Keratinocyte (primary cell): ENCODE results near the gene TMX3. TPM values are rescaled to one million over a fixed set of nuclear protein-coding genes. Genes with fewer than 3 reads are reported as not detected.
A peak's percentile ranks its signal among the peaks of the same experiment; 100 is the strongest.

Experiments used
- DNase-seq: peaks from one replicate; pipeline ENCODE4 v3.0.0-alpha.2; 2011; ENCODE audit warnings: low read depth, missing footprints, low spot score
- FAIRE-seq: peaks from 2 replicates; lab custom pipeline; 2011; peaks lifted over from hg19 to GRCh38; lab: Jason Lieb, UNC
- H2AFZ ChIP-seq: 2 replicates; pipeline ENCODE4 v1.6.0; 2012; ENCODE audit warnings: low read length, control low read depth, inconsistent platforms; ENCODE audit not compliant: control insufficient read depth
- H3K27ac ChIP-seq: 2 replicates; pipeline ENCODE4 v1.5.1; 2011; ENCODE audit warnings: low read length; ENCODE audit not compliant: control insufficient read depth, insufficient read depth
- H3K27me3 ChIP-seq: 3 replicates; pipeline ENCODE4 v1.6.0; 2011; ENCODE audit warnings: low read length; ENCODE audit not compliant: control insufficient read depth, insufficient read depth; ENCODE audit errors: extremely low read depth
- H3K36me3 ChIP-seq, 2 experiments: 2 replicates in 1 of 2; 3 replicates in 1 of 2; pipeline ENCODE4 v1.5.1; 2011; ENCODE audit warnings: low read length in 2 of 2, mild to moderate bottlenecking in 1 of 2; ENCODE audit not compliant: control insufficient read depth in 2 of 2, insufficient read depth in 2 of 2; ENCODE audit errors: extremely low read depth in 1 of 2
- H3K4me1 ChIP-seq: 3 replicates; pipeline ENCODE4 v1.5.1; 2011; ENCODE audit warnings: low read length; ENCODE audit not compliant: control insufficient read depth, insufficient read depth; ENCODE audit errors: extremely low read depth
- H3K4me2 ChIP-seq: 3 replicates; pipeline ENCODE4 v1.6.0; 2011; ENCODE audit warnings: low read depth, low read length; ENCODE audit not compliant: control insufficient read depth, insufficient read depth; ENCODE audit errors: extremely low read depth
- H3K4me3 ChIP-seq, 3 experiments: fragments of 200-600 bp in 1 of 3; sonication (generic) in 1 of 3; 2 replicates in 2 of 3; 3 replicates in 1 of 3; pipeline ENCODE4 v1.5.1; 2011 to 2016; ENCODE audit warnings: low read length in 3 of 3, mild to moderate bottlenecking in 3 of 3, control low read depth in 2 of 3, inconsistent platforms in 1 of 3, low read depth in 1 of 3, mixed read lengths in 1 of 3, mixed run types in 1 of 3, moderate library complexity in 1 of 3; ENCODE audit not compliant: control insufficient read depth in 2 of 3, insufficient read depth in 2 of 3; ENCODE audit errors: extremely low read depth in 1 of 3
- H3K79me2 ChIP-seq: 2 replicates; pipeline ENCODE4 v1.6.0; 2012; ENCODE audit warnings: low read length; ENCODE audit not compliant: control insufficient read depth, insufficient read depth
- H3K9ac ChIP-seq: 3 replicates; pipeline ENCODE4 v1.6.0; 2011; ENCODE audit warnings: low read length; ENCODE audit not compliant: control insufficient read depth, insufficient read depth; ENCODE audit errors: extremely low read depth
- H3K9me1 ChIP-seq: 3 replicates; pipeline ENCODE4 v1.6.0; 2011; ENCODE audit warnings: low read length; ENCODE audit not compliant: control insufficient read depth, insufficient read depth; ENCODE audit errors: extremely low read depth
- H3K9me3 ChIP-seq: 2 replicates; pipeline ENCODE4 v1.5.1; 2012; ENCODE audit warnings: low read depth, low read length; ENCODE audit not compliant: control insufficient read depth
- H4K20me1 ChIP-seq: 3 replicates; pipeline ENCODE4 v1.6.0; 2011; ENCODE audit warnings: low read length; ENCODE audit not compliant: control insufficient read depth, insufficient read depth; ENCODE audit errors: extremely low read depth
- EZH2 ChIP-seq: IDR thresholded peaks from one replicate; pipeline ENCODE4 v1.6.1; 2012; ENCODE audit warnings: inconsistent platforms, mild to moderate bottlenecking, low read length, moderate library complexity
- dilution Hi-C: fragments of 300-500 bp; cut with MboI; formaldehyde crosslinking; loops from one replicate; pipeline ENCODE4 v1.7.0; 2020; ENCODE audit warnings: low sequenced_read_pairs; ENCODE audit not compliant: extremely low pct_ligation_motif_present
- polyA plus RNA-seq, 5 experiments: library from polyadenylated mRNA; depleted of rRNA in 3 of 5; stranded (reverse) in 3 of 5; stranded (forward) in 1 of 5; unstranded in 1 of 5; fragments of >200 nt; gene quantifications; 1 replicate in 1 of 5; 2 replicates in 3 of 5; 3 replicates in 1 of 5; pipeline versions ENCODE4 v1.2.1 to v1.2.3, GENCODE V29; 2011 to 2012; ENCODE audit warnings: missing spikeins in 2 of 5, low read depth in 1 of 5, low replicate concordance in 1 of 5
- TF ChIP-seq, protein P1 (sequence below), 3 experiments: IDR thresholded peaks in 1 of 3; conservative IDR thresholded peaks in 1 of 3; optimal IDR thresholded peaks in 1 of 3; 2 replicates in 2 of 3; 3 replicates in 1 of 3; pipeline versions ENCODE3 to v1.5.1; 2011; ENCODE audit warnings: low read length in 3 of 3, mild to moderate bottlenecking in 3 of 3, moderate library complexity in 2 of 3, control low read depth in 1 of 3, inconsistent platforms in 1 of 3; ENCODE audit not compliant: insufficient read depth in 2 of 3; ENCODE audit errors: extremely low read depth in 1 of 3

TMX3 gene
- polyA plus RNA-seq, 1 donor (not counting 4 experiments of a cell fraction or from before 2014, with no cell fraction given), result 55.5 TPM

DNA sequence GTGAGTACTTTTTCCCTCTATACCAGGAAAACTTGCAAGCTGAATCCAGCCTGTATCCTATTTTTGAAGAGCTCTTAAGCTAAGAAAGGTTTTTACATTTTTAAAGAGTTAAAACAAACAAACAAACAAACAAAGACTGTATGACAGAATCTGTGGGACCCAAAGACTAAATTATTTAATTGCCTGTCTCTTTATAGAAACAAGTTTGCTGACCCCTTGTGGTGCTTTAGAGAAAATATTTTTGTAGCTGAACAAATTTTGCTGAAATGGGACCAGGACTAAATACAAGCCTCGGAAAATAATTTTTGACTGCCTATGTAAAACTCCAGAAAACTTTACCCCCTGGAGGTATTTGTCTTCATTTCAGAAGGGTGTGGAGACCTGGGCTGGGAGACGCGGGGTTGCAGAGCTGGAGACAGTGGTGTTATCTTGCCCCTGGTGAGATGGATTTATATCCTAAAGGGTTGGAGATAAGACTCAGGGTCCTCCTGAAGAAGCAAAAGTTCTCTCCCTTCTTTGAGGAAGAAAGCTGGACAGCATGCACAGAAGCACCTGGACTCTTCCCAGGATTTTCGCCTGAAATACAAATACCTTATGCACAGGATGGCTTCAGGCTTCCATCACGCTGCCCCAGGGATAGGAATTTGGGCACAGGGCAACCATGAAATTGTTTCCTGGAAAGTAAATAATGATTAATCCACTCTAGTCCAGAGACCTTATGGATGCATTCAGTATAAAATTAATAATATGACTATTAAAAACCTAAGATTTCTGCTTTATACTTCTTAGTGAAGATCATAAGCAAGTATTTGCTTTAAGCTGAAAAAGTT, 54.3 kb downstream of the TMX3 start:
- Histone ChIP-seq H3K36me3 (no peaks in the 10 kb centered on the region), H4K20me1 (no peaks in the 10 kb centered on the region), H3K4me1 (peaks cover 2% of the 10 kb centered on the region), H3K9me3 (no peaks in the 10 kb centered on the region), H3K4me2 (no peak overlapping the region), H3K79me2 (no peaks in the 10 kb centered on the region), H3K9ac (no peak overlapping the region), H2AFZ (no peak overlapping the region), H3K9me1 (no peaks in the 10 kb centered on the region), H3K27ac (no peak overlapping the region), H3K4me3 (no peak overlapping the region), H3K27me3 (no peaks in the 10 kb centered on the region)
- dilution Hi-C loops, result no loop called here
- FAIRE-seq (no peak), DNase-seq (no peak)
- TF ChIP-seq, protein P1, sequence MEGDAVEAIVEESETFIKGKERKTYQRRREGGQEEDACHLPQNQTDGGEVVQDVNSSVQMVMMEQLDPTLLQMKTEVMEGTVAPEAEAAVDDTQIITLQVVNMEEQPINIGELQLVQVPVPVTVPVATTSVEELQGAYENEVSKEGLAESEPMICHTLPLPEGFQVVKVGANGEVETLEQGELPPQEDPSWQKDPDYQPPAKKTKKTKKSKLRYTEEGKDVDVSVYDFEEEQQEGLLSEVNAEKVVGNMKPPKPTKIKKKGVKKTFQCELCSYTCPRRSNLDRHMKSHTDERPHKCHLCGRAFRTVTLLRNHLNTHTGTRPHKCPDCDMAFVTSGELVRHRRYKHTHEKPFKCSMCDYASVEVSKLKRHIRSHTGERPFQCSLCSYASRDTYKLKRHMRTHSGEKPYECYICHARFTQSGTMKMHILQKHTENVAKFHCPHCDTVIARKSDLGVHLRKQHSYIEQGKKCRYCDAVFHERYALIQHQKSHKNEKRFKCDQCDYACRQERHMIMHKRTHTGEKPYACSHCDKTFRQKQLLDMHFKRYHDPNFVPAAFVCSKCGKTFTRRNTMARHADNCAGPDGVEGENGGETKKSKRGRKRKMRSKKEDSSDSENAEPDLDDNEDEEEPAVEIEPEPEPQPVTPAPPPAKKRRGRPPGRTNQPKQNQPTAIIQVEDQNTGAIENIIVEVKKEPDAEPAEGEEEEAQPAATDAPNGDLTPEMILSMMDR (optimal IDR thresholded peaks at IDR 0.05 in 1 of 3, IDR thresholded peaks at IDR 0.05 in 1 of 3, conservative IDR thresholded peaks at IDR 0.05 in 1 of 3; ENCODE audit: extremely low read depth in 1 of 3, insufficient read depth in 2 of 3, low read length in 3 of 3), result peak in 2 of 3 experiments; percentile 28 to 49
- TF ChIP-seq EZH2, result no peak

DNA sequence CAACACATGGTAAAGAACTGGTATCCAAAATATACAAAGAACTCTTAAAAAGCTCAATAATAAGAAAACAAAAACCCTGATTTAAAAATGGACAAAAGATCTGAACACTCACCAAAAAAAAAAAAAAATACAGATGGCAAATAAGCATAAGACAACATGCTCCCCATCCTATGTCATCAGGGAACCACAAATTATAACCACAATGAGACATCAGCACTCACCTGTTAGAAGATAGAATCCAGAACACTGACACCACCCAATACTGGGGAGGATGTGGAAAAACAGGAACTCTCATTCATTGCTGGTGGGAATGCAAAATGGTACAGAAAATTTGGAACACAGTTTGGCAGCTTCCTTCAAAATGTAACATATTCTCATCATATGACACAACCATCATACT, 66.7 kb downstream of the TMX3 start:
- H4K20me1 ChIP-seq, result no peaks in the 10 kb centered on the region
- no peaks in the 10 kb centered on the region for H3K79me2 ChIP-seq
- H3K4me3 ChIP-seq, result no peak overlapping the region
- no peak overlapping the region for H2AFZ ChIP-seq
- FAIRE-seq (no peak), DNase-seq (no peak)
- TF ChIP-seq, protein P1 (optimal IDR thresholded peaks at IDR 0.05 in 1 of 3, IDR thresholded peaks at IDR 0.05 in 1 of 3, conservative IDR thresholded peaks at IDR 0.05 in 1 of 3; ENCODE audit: extremely low read depth in 1 of 3, insufficient read depth in 2 of 3, low read length in 3 of 3), result no peak
- no peak for TF ChIP-seq EZH2
- no peak overlapping the region for H3K9ac ChIP-seq
- dilution Hi-C loops, result no loop called here
- H3K9me1 ChIP-seq, result no peaks in the 10 kb centered on the region
- no peaks in the 10 kb centered on the region for H3K36me3 ChIP-seq
- H3K27me3 ChIP-seq, result no peaks in the 10 kb centered on the region
- H3K27ac ChIP-seq, result no peak overlapping the region
- no peak overlapping the region for H3K4me2 ChIP-seq
- H3K9me3 ChIP-seq, result no peaks in the 10 kb centered on the region
- no peaks in the 10 kb centered on the region for H3K4me1 ChIP-seq
